ENCODE results near the gene ARL5B. TPM values are rescaled to one million over a fixed set of nuclear protein-coding genes. Genes with fewer than 3 reads are reported as not detected.

ARL5B gene
- total and polyA plus RNA-seq, 9 of the 15 experiments (the other 6 are each of a cell fraction or from before 2014, with no cell fraction given) = 4.1 to 22.2 (median 15.1) TPM

GRCh38 chr10:18610517-18610916 is 48.7 kb upstream of the ARL5B start (continued):
- TF ChIP-seq SOX6 (IDR thresholded peaks at IDR 0.05) = peak; percentile 24; the same call in 1 of the 2 replicates
- no peak for TF ChIP-seq DNMT1 (IDR thresholded peaks at IDR 0.05)
- TF ChIP-seq ZHX1 (conservative IDR thresholded peaks at IDR 0.05; ENCODE audit: low read length) = no peak
- no peak for TF ChIP-seq ZNF644 (tag; IDR thresholded peaks at IDR 0.05; ENCODE audit: low read depth)
- TF ChIP-seq ZNF224 (CRISPR knock-in tag; IDR thresholded peaks at IDR 0.05) = no peak
- no peak for TF ChIP-seq ATF7 (IDR thresholded peaks at IDR 0.05)
- TF ChIP-seq KAT2B (IDR thresholded peaks at IDR 0.05; ENCODE audit: low read depth, low read length) = no peak
- no peak for TF ChIP-seq BRCA1 (IDR thresholded peaks at IDR 0.05)
- no peak for TF ChIP-seq BRCA1 (CRISPR knock-in tag; IDR thresholded peaks at IDR 0.05)
- TF ChIP-seq SMAD1 (IDR thresholded peaks at IDR 0.05; ENCODE audit: low read depth, low read length, partially characterized antibody) = no peak
- no peak for TF ChIP-seq KAT7 (CRISPR knock-in tag; IDR thresholded peaks at IDR 0.05; ENCODE audit: borderline replicate concordance)
- peak; percentile 75 for TF ChIP-seq JUN (IDR thresholded peaks at IDR 0.05; ENCODE audit: borderline replicate concordance, low read depth, low read length)
- TF ChIP-seq JUN (CRISPR knock-in tag; IDR thresholded peaks at IDR 0.05; ENCODE audit: borderline replicate concordance) = no peak
